Psoas muscle (tissue), 8 donors: ENCODE measurements around the gene ROR2. TPM values are rescaled to one million over a fixed set of nuclear protein-coding genes. Genes with fewer than 3 reads are reported as not detected.

Experiments
- ATAC-seq, 4 donors: fragments of 200-7000 bp; cut with Tn5 transposase; one replicate each; pipeline ENCODE4 v1.9.1; 2020; ENCODE audit warnings: moderate library complexity in 3 of 4, mild to moderate bottlenecking in 2 of 4
- DNase-seq, 2 donors: peaks; one replicate each; pipeline ENCODE4 v3.0.0-alpha.2; 2020
- H3K27ac ChIP-seq: fragments of 200-600 bp; one replicate; pipeline ENCODE4 v1.8.0; 2022
- H3K27me3 ChIP-seq, 3 donors: fragments of 200-600 bp in 1 of 3; one replicate each; pipeline versions ENCODE4 v1.6.1 to v1.8.0; 2013 to 2022; ENCODE audit warnings: low read length in 2 of 3, mild to moderate bottlenecking in 2 of 3, moderate library complexity in 1 of 3; ENCODE audit not compliant: insufficient read depth in 3 of 3
- H3K36me3 ChIP-seq, 2 donors: fragments of 200-600 bp in 1 of 2; one replicate each; pipeline versions ENCODE4 v1.6.1 to v1.8.0; 2013 to 2022; ENCODE audit warnings: low read depth in 1 of 2, mild to moderate bottlenecking in 1 of 2, moderate library complexity in 1 of 2; ENCODE audit not compliant: insufficient read depth in 1 of 2
- H3K4me1 ChIP-seq: fragments of 200-600 bp; one replicate; pipeline ENCODE4 v1.8.0; 2022
- H3K4me3 ChIP-seq: fragments of 200-600 bp; one replicate; pipeline ENCODE4 v1.8.0; 2022; ENCODE audit warnings: mild to moderate bottlenecking
- H3K9me3 ChIP-seq: fragments of 200-600 bp; one replicate; pipeline ENCODE4 v1.8.0; 2022
- CTCF ChIP-seq: fragments of 200-600 bp; IDR thresholded peaks from one replicate; pipeline ENCODE4 v1.8.0; 2022; ENCODE audit warnings: antibody characterized with exemption
- WGBS, 3 donors: extraction: QIAGEN DNeasy Blood & Tissue Kit; methylation state at CpG; one replicate each; pipeline versions ENCODE4 v1.1.6 to v1.1.7; 2013; 5-methylcytosine and 5-hydroxymethylcytosine counted together
- intact Hi-C, 2 donors: fragments of 100-400 bp; cut with DNase I; formaldehyde crosslinking; loops; one replicate each; pipeline versions ENCODE4 v1.11.0 to v1.14.2; 2022
- polyA plus RNA-seq, 3 donors: library from polyadenylated mRNA; stranded (reverse); fragments of 200-250 nt; gene quantifications; one replicate each; pipeline ENCODE4 v1.2.3, GENCODE V29; 2013
- total RNA-seq, 4 donors: library from RNA; stranded (reverse); fragmentation: NEBNext Ultra II Directional in 2 of 4; extraction: Animal tissue kit (Norgen Biotek cat#: 25700) in 2 of 4; gene quantifications; one replicate each; pipeline versions ENCODE4 v1.2.1 to v1.2.4, GENCODE V29; 2021 to 2023
- donor health status: healthy with polysubstance abuse.
- donor health status: DM: no; HTN: no; CAD: no; lungs with moderate emphysema.
- donor health status: Bipolar disorder and iron deficiency.
- donor health status: healthy.
- donor health status: DM: yes; HTN: yes; CAD: no.
- donor health status: DM: no; HTN: no; CAD: no.
- donor health status: DM: no; HTN: no; CAD: no.
- donor health status: DM: yes; HTN: yes; CAD: no.

The ROR2 gene
- total and polyA plus RNA-seq, 7 donors = 0.05 to 0.52 (median 0.15) TPM

GRCh38 chr9:91655215-91655614, 294.8 kb downstream of the ROR2 start:
- Histone ChIP-seq H3K4me1 (no peaks in the 10 kb centered on the region), H3K9me3 (no peaks in the 10 kb centered on the region), H3K27ac (no peak overlapping the region), H3K4me3 (no peak overlapping the region), H3K36me3 (no peaks in the 10 kb centered on the region), H3K27me3 (peaks cover 0 to 1% (median 0%) of the 10 kb centered on the region in 3 donors)
- WGBS, 3 donors = 71 to 77% (median 72%) methylated on average over 6 of the region's 6 CpGs
- no peak for TF ChIP-seq CTCF
- no peak for DNase-seq
- intact Hi-C loops = no loop called here
- no peak for ATAC-seq

GRCh38 chr9:91654527-91654926, 295.5 kb downstream of the ROR2 start:
- no peaks in the 10 kb centered on the region for H3K36me3 ChIP-seq
- H3K4me3 ChIP-seq = no peak overlapping the region
- ATAC-seq (no peak), DNase-seq (no peak)
- intact Hi-C loops = no loop called here
- H3K9me3 ChIP-seq = no peaks in the 10 kb centered on the region
- 89 to 94% (median 93%) methylated on average over 1 of the region's 1 CpG for WGBS, 3 donors
- TF ChIP-seq CTCF = no peak
- no peak overlapping the region for H3K27ac ChIP-seq
- peaks cover 0 to 1% (median 0%) of the 10 kb centered on the region in 3 donors for H3K27me3 ChIP-seq
- H3K4me1 ChIP-seq = no peaks in the 10 kb centered on the region

GRCh38 chr9:91647371-91647770, 302.7 kb downstream of the ROR2 start:
- Histone ChIP-seq H3K9me3 (no peaks in the 10 kb centered on the region), H3K36me3 (no peaks in the 10 kb centered on the region), H3K4me3 (no peak overlapping the region), H3K27me3 (no peaks in the 10 kb centered on the region), H3K4me1 (no peaks in the 10 kb centered on the region), H3K27ac (no peak overlapping the region)
- DNase-seq = no peak
- TF ChIP-seq CTCF = no peak
- no peak for ATAC-seq
- intact Hi-C loops = no loop called here
- WGBS, 3 donors = 79 to 90% (median 81%) methylated on average over 4 of the region's 4 CpGs

GRCh38 chr9:91646702-91647101, 303.3 kb downstream of the ROR2 start:
- intact Hi-C loops = no loop called here
- no peak for TF ChIP-seq CTCF
- no peaks in the 10 kb centered on the region for H3K36me3 ChIP-seq
- H3K27me3 ChIP-seq = no peaks in the 10 kb centered on the region
- H3K4me1 ChIP-seq = no peaks in the 10 kb centered on the region
- no peak overlapping the region for H3K27ac ChIP-seq
- 77 to 96% (median 84%) methylated on average over 1 of the region's 1 CpG for WGBS, 3 donors
- H3K4me3 ChIP-seq = no peak overlapping the region
- no peak for DNase-seq
- ATAC-seq = no peak
- no peaks in the 10 kb centered on the region for H3K9me3 ChIP-seq

GRCh38 chr9:91644433-91644832, 305.6 kb downstream of the ROR2 start:
- H3K27ac ChIP-seq = no peak overlapping the region
- intact Hi-C loops = no loop called here
- peaks cover 3% of the 10 kb centered on the region for H3K9me3 ChIP-seq
- no peaks in the 10 kb centered on the region for H3K4me1 ChIP-seq
- H3K27me3 ChIP-seq = no peaks in the 10 kb centered on the region
- no peak for TF ChIP-seq CTCF
- no peaks in the 10 kb centered on the region for H3K36me3 ChIP-seq
- DNase-seq (no peak), ATAC-seq (no peak)
- whole genome bisulfite sequencing, 3 donors = 86 to 91% (median 91%) methylated on average over 3 of the region's 3 CpGs
- no peak overlapping the region for H3K4me3 ChIP-seq
